ENCODE data around the gene RGS21.

DNA sequence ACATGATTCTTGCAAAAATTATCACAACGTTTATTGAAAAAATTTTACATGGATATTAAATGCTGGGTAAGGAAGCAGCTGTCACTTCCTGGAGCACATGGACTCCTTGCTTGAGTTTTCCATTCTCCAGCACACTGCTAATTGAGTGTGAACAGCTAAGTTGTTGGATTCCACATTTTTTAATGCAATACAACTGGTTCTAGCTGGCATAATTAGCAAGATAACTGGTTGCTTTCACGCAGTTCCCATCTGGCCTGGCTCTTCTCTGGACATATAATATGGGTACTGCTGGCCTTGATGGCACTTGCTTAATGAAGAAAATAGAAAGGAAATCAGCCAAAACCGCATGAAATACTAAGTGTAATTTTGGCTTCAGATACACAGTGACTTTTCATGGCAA lies 26.6 kb downstream of the RGS21 start:
- TF ChIP-seq, protein P1, sequence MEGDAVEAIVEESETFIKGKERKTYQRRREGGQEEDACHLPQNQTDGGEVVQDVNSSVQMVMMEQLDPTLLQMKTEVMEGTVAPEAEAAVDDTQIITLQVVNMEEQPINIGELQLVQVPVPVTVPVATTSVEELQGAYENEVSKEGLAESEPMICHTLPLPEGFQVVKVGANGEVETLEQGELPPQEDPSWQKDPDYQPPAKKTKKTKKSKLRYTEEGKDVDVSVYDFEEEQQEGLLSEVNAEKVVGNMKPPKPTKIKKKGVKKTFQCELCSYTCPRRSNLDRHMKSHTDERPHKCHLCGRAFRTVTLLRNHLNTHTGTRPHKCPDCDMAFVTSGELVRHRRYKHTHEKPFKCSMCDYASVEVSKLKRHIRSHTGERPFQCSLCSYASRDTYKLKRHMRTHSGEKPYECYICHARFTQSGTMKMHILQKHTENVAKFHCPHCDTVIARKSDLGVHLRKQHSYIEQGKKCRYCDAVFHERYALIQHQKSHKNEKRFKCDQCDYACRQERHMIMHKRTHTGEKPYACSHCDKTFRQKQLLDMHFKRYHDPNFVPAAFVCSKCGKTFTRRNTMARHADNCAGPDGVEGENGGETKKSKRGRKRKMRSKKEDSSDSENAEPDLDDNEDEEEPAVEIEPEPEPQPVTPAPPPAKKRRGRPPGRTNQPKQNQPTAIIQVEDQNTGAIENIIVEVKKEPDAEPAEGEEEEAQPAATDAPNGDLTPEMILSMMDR (IDR thresholded peaks at IDR 0.05), result no peak
- TF ChIP-seq POLR2A (IDR thresholded peaks at IDR 0.05), result no peak
